ENCODE measurements around the gene WSCD2. TPM values are rescaled to one million over a fixed set of nuclear protein-coding genes. Genes with fewer than 3 reads are reported as not detected.

WSCD2 gene
- total RNA-seq, 1 donor from 2014 or later: 3.3 TPM

DNA sequence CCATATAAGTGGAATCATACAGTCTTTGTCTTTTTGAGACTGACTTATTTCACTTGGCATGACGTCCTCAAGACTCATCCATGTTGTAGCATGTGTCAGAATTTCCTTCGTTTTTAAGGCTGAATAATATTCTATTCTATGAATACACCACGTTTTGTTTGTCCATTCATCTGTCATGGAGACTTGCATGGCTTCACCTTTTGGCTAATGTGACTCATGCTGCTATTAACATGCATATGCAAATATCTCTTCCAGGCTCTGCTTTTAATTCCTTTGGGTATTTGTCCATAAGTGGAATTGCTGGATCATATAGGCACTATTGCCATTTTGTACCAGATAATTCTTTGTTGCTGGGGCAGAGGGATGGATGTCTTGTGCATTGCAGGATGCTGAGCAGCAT, 19.6 kb upstream of the WSCD2 start:
- no peak for DNase-seq

DNA sequence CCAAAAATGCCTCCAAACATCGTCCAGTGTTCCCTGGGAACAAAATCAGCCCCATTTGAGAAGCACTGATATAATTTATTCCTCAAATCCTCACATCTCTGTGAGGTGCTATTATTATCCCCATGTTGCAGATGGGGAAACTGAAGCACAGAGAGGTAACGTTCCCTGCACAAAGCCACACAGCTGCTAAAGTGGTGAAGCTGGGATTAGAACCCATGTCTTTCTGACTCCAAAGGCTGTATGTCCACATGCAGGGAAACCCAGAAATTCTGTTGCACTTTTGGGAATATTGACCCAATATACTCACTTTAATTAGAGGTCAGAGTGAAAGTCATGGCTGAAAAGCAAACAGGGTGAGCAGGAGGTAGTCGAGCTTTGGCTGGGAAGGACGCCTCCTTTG, 19.1 kb upstream of the WSCD2 start:
- DNase-seq: no peak

DNA sequence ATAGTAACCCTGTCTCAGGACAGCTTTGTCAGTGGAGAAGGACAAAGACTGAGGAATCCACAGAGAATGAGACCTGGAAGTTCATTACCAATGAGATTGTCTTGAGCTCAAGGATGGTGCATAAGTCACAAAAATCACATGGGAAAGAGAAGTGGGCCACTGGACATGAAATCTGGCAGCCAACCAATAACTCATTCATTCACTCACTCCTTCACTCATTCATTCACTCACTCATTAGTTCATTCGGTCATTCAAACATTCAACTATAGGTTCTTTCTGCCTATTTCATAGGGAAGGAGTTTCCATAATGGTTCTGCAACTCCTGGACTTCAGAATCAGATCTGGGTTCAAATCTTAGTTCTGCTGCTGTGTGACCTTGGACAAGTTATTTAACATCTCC, 18.2 kb upstream of the WSCD2 start:
- no peak for DNase-seq

DNA sequence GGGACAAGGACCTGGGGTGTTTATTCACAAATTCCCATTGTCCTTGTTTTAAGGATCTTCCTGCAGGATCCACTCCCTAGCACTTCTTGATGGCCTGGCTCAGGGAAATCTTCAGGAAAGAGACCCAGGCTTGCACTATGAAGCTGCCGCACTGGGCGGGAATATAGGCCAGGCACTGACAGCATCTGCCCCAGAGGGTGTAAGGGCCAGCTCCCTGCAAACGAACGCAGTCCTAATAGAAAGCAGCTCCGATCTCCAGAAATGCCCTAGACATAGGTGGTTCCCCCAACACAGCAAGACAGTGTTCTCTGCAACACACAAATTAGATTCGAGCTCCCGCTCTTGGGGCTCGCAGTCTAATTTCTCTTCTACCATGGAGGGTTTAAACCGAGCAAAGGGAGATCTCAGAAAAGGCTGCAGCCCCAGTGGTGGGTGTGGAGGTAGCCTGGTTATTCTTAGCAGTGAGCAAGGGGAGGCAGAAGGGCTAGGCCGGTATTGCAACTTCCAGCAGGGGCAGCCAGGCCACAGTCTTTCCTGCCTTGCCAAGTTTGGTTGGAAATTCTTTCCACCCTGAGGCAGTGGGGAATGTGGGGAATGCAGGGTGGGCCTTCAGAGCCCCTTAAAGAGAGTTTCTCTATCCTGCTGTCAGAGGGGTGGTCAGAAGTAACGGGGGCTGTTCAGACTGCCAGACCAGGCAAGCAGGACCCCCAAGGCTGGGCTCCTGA, 16.1 kb upstream of the WSCD2 start:
- no peak for DNase-seq

DNA sequence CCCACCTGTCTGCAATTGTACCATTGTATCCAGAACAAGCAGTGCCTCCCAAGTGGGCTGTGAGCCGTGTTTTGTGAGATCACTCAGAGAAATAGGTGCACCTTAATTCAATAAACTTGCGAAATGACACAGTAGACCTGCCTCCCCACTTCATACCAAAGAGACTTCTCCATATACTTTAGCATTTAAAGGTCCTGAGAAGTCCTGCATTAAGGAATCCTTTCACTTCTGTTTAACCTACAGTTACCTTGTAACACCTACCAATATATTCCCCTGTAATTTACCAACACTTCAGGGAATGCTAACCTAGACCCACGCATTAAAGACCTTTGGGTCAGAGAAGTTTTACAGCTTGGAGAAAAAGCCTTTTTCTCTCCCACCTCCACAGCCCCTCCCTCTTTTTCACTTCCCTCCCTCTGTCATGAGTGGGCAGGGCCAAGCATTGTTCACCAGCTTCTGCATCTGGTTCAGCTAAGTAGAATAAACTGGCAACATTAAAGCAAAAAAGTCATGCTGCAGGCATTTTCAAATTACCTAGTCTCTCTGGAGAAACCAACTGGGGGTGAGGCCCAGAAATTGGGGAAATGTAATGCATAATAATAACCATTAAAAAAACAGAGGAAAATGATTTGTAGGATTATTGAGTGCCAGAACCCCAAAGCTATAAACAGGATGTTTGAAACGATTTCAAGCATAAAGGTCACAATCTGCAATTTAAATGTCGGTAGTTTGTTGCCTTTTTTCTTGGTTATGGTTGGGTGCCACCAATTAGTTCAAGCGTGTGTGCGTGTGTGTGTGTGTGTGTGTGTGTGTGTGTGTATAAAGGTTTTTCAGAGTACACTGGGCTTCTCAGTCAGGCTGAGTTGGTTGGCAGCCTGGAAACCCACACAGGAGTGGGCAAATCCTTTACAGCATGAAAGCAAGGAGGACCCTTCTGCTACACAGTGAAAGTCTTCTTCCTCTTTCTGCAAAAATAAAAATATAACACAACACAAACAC, 13.7 kb upstream of the WSCD2 start:
- DNase-seq: no peak

DNA sequence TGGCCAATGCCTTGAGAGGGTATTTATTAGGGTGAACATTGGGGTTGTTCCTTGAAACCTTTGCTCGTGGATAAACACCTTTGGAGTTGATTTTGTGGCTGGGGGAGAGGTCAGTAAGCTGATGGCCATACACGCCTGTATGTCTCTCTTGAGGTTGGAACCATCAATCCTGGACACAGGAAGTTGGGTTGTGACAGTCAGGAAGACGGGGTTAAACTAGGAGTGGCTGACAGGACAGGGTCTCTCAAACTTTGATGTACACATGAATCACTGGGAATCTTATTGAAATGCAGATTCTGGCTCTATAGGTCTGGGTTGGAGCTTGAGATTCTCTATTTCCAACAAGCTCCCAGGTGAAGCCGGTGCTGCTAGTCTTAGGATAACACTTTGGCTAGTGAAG, 12.8 kb upstream of the WSCD2 start:
- no peak for DNase-seq

DNA sequence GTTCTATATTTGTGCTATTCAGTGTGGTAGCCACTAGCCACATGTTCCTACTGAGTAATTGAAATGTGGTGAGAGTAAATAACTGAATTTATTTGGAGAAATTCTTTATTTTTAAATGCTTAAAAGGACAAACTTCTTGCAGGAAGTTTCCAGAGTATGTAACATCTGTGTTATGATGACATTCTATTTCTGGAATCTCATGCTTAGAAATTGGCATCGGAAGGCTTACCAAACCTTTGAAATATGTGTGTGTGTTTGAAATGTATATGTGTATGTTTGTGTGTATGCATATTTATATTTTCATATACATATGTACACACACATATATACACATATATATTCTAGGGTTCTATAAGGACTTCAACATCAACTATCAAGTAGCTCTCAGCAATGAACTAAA, 12.4 kb upstream of the WSCD2 start:
- DNase-seq: no peak

DNA sequence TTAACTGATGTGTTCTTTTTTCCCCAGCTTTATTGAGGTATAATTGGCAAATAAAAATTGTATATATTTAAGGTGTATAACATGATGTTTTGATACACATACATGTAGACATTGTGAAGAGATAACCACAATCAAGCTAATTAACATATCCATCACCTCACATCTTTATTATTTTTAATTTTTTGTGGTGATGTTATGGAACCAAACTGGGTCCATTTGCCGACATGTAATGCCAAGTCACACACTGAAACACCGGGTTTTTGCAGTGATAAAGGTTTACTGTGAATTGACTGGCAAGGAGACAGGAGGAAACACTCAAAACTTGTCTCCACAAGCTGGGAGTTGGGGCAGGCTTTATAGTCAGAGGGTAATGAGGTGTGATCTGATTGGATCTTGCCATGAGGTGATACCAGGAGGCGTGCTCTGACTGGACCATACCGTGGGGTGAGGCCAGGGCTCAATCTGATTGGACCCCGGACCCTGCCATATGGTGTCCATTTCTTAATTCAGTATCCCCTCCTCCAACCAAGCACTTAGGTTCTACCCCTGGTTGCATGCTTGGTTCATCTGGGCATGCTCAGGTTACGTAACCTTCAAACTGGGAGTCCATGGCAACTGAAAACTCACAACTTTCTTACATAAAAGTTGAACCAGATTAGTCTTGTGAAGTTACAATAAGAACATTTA, 11.8 kb upstream of the WSCD2 start:
- DNase-seq: no peak

DNA sequence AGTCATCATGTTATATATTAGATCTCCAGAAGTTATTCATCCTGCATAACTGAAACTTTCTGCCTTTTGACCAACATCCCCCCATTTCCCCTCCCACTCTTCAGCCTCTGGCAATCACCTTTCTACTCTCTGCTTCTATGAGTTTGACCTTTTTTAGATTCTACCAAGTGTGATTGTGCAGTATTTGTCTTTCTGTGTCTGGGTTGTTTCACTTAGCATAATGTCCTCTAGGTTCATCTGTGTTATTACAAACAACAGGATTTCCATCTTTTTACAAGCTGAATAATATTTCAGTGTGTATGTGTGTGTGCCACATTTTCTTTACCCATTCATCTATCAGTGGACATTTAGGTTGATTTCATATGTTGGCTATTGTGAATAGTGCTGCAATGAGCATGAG, 11.2 kb upstream of the WSCD2 start:
- no peak for DNase-seq

DNA sequence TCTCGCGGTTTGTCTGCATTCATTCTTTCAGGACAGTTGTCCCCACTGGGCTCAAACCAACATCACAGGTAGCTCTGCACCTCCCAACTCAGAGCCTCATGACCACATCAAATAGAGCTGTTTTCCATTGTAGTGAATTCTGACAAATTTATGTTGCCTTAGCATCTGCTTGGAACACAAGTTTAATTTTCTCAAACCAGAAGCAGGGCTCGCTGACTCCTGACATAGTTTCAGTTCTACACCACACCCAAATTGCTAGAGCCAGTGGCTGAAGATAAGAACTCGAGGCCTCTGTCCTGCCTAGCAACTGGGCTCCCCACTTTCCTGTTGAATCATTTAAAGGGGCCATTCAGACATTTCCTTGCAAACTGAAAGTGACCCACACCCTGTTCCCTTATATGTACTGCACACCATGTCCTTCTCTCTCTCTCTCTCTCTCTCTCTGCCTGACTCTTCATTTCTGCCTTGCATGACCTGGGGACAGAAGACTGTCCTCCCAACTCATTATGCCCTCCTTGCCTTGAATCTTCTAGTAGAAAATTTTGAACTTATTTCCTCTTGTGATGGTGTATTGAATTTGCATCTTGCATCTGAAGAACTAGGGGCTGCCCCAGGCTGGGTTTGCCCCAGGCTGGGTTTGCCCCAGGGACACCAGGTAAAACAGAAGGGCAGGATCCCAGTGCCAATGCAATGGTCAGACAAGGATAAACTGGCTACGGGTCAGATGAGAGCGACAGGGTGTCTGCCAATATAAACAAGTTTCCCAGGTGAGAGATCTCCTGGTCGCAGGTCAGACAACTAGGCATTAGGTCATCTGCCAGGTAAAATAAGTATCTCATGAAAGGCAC, 9.7 kb upstream of the WSCD2 start:
- no peak for DNase-seq

DNA sequence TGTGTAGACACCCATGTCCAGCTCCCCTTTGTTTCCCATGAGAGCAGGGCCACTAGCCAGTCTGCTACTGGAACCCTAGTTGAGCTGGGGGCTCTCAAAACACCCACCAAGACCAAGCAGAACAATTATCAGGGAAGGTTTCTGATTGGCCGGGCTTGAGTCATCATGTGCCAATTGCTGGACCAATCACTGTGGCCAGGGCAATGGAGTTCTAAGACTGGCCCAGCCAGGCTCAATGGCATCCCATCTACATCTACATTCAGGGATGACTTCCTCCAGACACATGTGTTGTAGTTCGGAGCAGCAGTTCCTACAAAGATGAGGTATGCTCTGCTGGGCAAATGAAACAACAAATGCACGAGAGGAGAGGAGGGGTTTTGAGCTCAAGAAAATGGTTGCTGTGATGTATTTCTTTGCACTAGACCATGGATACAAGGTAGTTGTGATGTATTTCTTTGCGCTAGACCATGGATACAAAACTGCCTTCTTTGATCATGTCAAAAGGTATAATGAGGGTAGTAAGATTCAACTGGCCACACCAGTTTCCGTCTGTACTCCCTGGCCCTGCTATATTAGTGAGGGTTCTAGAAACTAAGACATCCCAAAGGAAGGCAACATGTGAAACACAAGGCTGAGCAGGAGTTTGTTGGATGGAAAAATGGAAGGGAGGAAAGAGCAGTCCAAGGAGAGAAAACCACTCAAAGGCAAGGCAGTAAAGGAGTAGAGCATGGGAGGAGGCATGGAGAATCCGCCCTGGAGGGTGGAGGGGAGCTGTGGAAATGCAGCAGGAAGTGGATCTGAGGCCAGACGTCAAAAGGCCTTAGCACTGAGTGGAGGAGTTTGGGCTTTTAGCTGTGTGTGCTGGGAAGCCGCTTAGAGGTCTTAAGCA, 8.9 kb upstream of the WSCD2 start:
- DNase-seq: no peak

DNA sequence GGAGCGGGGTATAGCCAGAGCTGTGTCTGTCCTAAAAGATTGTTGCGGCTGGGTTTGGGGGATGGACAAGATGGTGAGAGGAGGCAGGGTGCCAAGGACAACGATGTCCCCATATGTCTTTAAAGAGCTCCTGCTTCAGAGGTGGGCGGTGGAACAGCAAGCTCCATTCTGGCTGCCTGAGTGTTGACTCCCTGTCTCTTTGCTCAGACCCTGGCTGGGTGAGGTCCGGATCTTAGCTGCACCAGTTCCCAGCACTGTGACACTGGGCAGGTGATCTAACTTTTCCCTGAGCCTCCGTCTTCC, 8.3 kb upstream of the WSCD2 start:
- peak; percentile 31 for DNase-seq

DNA sequence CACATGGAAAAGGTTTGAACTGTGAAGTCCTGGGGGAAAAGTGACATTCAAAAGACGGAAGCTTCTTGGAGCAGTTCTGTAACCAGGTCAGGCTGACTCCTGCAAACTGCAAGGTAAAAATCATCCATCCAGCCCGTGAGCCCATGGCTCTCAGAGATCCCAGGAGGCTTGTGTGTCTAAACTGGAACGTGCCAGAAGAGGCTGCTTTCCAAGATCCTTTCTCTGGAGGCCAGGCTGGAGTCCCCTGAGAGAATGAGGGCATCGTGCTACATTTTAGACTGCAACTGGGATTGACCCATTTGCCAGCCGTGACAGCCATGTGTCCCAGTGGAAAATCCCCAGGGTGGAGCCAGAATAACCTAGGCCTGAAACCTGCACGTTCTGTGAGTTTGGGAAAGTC, 7.8 kb upstream of the WSCD2 start:
- no peak for DNase-seq

DNA sequence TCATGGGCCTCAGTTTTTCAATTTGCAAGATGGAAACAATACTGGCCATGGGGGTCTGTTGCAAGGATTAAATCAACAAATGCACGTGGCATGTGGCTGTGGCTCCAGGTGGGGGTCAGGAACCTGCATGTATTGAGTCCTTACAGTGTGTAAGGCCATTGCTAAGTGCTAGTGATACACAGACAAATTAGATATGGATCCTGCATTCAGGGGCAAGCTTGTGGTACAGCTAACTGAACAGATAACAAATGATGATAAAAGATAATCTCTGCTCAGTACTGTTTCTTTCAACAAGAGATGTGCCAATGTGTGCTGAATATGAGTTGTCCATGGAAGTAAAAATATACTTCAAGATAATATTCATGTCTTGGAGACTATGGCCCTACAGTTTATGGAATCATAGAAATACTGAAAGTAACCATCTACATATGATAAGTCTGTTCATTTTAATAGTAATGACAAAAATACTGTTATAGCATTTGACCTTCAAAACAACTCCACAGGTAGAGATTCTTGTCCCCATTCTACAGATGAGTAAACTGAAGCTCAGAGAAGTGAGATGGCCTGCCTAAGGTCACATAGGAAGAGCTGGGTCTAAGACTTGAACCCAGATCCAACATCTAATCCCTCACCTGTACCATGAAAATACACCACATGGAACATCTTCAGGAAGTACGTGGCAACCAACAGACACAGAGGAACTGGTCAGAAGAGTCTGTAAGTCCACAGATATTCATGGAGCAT, 7.2 kb upstream of the WSCD2 start:
- no peak for DNase-seq

DNA sequence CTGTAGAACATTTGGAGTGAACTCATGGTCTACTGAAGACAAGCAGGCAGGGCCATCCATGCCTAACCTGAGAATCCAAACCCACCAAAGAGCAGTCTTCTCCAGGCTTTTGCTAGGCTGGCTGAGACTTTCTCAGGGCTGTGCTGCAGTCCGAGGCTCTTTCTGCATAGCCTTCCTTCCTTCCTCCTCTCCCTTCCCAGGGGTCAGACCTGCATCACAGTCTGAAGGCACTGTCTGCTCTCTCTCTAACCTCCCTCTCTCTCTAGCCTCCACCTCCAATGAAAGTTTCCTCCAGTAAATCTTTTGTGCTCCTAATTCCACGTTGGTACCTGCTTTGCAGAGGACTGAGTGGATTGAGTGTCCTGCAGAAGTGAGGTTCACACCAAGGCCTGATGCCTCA, 6.4 kb upstream of the WSCD2 start:
- DNase-seq: no peak

DNA sequence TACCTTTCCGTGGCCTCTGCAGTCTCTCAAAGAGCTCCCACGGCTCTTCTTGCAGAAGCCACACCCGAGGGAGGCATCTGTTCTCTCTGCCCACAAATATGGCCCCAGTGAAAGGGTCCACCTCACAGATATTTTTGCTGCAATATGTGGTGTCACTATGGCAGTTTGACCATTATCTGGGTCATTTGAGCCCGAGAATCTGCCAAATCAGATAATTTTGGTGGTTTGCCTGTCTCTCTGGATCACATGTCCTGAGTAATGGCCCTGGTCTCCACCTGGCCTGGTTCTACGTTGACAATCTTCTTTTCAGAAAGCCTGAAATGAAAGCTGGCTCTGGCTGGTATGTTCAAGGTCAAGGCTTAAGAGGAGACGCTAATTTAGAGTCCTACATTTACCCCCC, 5.7 kb upstream of the WSCD2 start:
- no peak for DNase-seq

DNA sequence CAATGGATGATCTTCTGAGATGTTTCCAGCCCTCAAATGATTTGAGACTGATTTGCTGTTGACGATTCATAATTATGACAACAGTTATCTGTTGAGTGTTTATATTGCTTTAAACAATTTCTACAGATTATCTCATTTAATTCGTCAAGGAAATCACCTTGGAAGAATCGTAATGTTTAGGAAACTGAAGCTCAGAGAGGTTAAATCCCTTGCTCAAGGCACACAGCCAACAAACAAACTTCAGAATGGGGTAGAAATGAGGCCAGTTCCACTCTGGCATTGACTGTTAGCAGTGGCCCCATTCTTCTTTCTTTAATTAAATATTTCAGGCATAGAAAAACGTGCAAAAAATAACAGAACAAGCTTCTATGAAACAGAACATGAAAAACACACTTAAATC, 4.0 kb upstream of the WSCD2 start:
- no peak for DNase-seq

DNA sequence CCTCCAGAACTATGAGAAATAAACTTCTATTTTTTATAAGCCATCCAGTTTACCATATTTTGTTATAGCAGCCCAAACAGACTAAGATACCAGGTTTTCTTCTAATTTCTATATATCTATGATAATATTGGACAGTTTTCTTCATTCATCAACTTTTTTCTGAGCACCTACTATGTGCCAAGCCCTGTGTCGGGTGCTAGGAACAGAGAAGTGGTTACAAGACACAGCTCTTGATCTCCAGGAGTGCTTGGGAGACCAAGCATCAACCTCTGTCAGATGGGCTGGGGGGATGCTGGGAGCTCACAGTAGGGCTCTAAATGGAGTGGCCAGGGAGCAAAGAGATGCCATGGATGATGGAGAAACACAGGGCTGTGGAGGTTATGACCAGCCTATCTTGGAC, 2.9 kb upstream of the WSCD2 start:
- DNase-seq: no peak

DNA sequence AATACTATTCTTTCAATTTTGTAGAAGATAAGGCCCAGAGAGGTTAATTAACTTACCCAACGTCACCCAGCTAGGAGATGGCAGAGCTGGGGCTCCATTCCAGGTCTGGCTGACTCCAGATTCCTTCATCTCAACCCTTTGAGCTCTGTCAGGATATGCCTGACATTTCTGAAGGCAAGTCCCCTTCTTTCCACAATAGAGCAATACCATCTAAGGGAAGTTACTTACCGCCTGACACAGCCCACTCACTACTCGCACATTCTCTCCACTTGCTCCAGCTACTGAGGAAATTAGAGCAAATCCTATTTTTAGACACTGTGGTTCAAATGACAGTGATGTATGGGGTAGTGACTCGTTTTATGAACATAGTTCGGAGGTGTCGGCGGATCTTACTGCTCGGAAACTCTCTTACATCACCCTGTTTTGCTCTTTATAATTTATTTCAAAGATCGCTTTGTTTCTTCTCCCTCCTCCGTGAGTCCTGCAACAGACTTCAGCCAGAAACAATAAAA, 2.0 kb upstream of the WSCD2 start:
- DNase-seq: no peak

DNA sequence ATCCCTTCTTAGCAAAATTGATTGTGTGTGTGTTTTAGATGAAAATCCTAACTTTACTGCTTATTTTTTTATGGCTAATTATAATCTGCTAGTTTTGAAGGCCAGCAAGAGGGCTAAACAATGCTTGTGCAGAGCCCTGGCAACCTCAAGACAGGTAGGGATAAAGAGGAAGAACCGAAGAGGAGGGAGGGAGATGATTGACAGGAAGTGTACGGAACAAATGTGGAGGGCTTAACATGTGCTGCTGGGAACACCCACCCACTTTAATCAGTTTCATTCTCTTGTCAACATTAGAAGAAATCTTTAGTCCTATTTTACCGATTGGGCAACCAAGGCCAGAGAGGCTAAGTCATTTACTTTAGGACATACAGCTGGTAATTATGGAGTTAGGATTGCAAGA, 1.4 kb upstream of the WSCD2 start:
- no peak for DNase-seq

All from occipital lobe (tissue), 2 donors.